Naive thymus-derived CD8-positive, alpha-beta T cell (primary cell): ENCODE measurements around the gene UNC119. TPM values are rescaled to one million over a fixed set of nuclear protein-coding genes. Genes with fewer than 3 reads are reported as not detected.

Source experiments
- ATAC-seq, 2 donors: fragments of 150-1000 bp; cut with Tn5 transposase in 1 of 2; sonication (Bioruptor Pico), chemical (Tn5 transposase) in 1 of 2; 1 replicate in 1 of 2; 2 replicates in 1 of 2; pipeline ENCODE4 v1.10.0; 2021; ENCODE audit warnings: mild to moderate bottlenecking in 2 of 2, moderate library complexity in 2 of 2
- POLR2A ChIA-PET: fragments of 350-600 bp; sonication (Branson Sonifier 250); formaldehyde crosslinking; loops from one replicate; lab custom pipeline; 2021; ENCODE audit warnings: antibody characterized with exemption; lab: Charles Lee
- DNase-seq, 10 donors: peaks; one replicate each; pipeline versions ENCODE4 v3.0.0 to v3.0.0-alpha.2; 2020 to 2022
- H3K27ac Mint-ChIP-seq, 10 donors: one replicate each; pipeline ENCODE4 v1.8.0; 2020 to 2022; ENCODE audit warnings: mild to moderate bottlenecking in 10 of 10, mixed read lengths in 10 of 10, moderate library complexity in 4 of 10, inconsistent platforms in 1 of 10
- H3K27me3 Mint-ChIP-seq, 5 donors: one replicate each; pipeline ENCODE4 v1.8.0; 2021 to 2022; ENCODE audit warnings: mixed read lengths in 5 of 5
- H3K36me3 Mint-ChIP-seq, 3 donors: one replicate each; pipeline ENCODE4 v1.8.0; 2020 to 2022; ENCODE audit warnings: mixed read lengths in 3 of 3, mild to moderate bottlenecking in 2 of 3, inconsistent platforms in 1 of 3
- H3K4me1 Mint-ChIP-seq, 4 donors: one replicate each; pipeline ENCODE4 v1.8.0; 2021 to 2022; ENCODE audit warnings: mixed read lengths in 4 of 4
- H3K4me3 Mint-ChIP-seq, 10 donors: one replicate each; pipeline ENCODE4 v1.8.0; 2020 to 2022; ENCODE audit warnings: mild to moderate bottlenecking in 10 of 10, mixed read lengths in 10 of 10, moderate library complexity in 6 of 10, inconsistent platforms in 1 of 10
- H3K9me3 Mint-ChIP-seq, 9 donors: one replicate each; pipeline ENCODE4 v1.8.0; 2020 to 2022; ENCODE audit warnings: mixed read lengths in 9 of 9, mild to moderate bottlenecking in 3 of 9, inconsistent platforms in 1 of 9, moderate library complexity in 1 of 9
- polyA plus RNA-seq, 3 donors: library from polyadenylated mRNA; unstranded; fragments of 300-500 nt; fragmentation: Illumina TruSeq; gene quantifications; one replicate each; pipeline ENCODE4 v1.2.3, GENCODE V29; 2021
- total RNA-seq, 8 experiments: library from RNA in 2 of 8; stranded (reverse) in 2 of 8; gene quantifications; one replicate each; pipeline ENCODE4 v1.2.3 and lab custom pipeline; 2021 to 2026

UNC119 gene
- 10 to 100 TPM; 36.6 to 43.8 TPM for total RNA-seq
- polyA plus RNA-seq, result 10 to 100 TPM; 18.4 to 27.1 (median 26.6) TPM
- 30.4 to 61.5 (median 46.9) reads per million in 6 experiments for total RNA-seq (lab: John Stamatoyannopoulos, UW)

- Mint-ChIP-seq H3K27me3 (no peaks in the 10 kb centered on the region), H3K27ac (peak within 1 kb of the TSS; percentile 71 to 97 (median 93)), H3K4me1 (peaks cover 43 to 62% (median 53%) of the 10 kb centered on the region in 4 donors), H3K9me3 (no peaks in the 10 kb centered on the region), H3K36me3 (peaks cover 0 to 36% (median 19%) of the 10 kb centered on the region in 3 donors), H3K4me3 (peak within 1 kb of the TSS; percentile 90 to 97 (median 91))
- ATAC-seq (peak; percentile 67 to 82), DNase-seq (peak; percentile 53 to 90 (median 76))
- POLR2A ChIA-PET, result interaction anchor here (1.2 to 7.5 kb wide), 5 partner anchors 13 to 167 kb away, joined by 3 to 81 read pairs (median 4); partner anchors contain the start of genes ALDOC, PIGS, RPL23A and SPAG5
Measured at GRCh38 chr17:28552176-28552999, at the start of gene UNC119. UNC119 (minus strand) TSS chr17:28552624; CDS start chr17:28552557, 67 bp downstream.

- Mint-ChIP-seq H3K4me1 (peaks cover 14 to 27% (median 23%) of the 10 kb centered on the region in 4 donors), H3K27ac (peak overlapping the region; percentile 94 to 100 (median 96))
Measured at GRCh38 chr17:28599311-28600184, 47.1 kb upstream of the UNC119 start.

GRCh38 chr17:28598799-28599310 is 46.4 kb upstream of the UNC119 start, which contains the start of gene SPAG5:
SPAG5 (minus strand) TSS chr17:28599025; CDS start chr17:28598946, 79 bp downstream.
- H3K4me1 Mint-ChIP-seq, result peaks cover 14 to 27% (median 23%) of the 10 kb centered on the region in 4 donors
- POLR2A ChIA-PET, result interaction anchor here (0.5 to 3.0 kb wide), 16 partner anchors 10 to 353 kb away, joined by 3 to 42 read pairs (median 4); partner anchors contain the start of genes ALDOC, BLTP2, PHF12 and PIGS
- peak; percentile 93 to 94 for ATAC-seq
- H3K4me3 Mint-ChIP-seq, result peak within 1 kb of the TSS; percentile 89 to 99 (median 95)
- no peaks in the 10 kb centered on the region for H3K9me3 Mint-ChIP-seq
- no peaks in the 10 kb centered on the region for H3K36me3 Mint-ChIP-seq
- H3K27ac Mint-ChIP-seq, result peak within 1 kb of the TSS; percentile 94 to 100 (median 96)
- no peaks in the 10 kb centered on the region for H3K27me3 Mint-ChIP-seq
- DNase-seq, result peak; percentile 90 to 97 (median 94)

More at GRCh38 chr17:28599311-28600184, 47.1 kb upstream of the UNC119 start:
- Mint-ChIP-seq H3K4me3 (peak overlapping the region; percentile 89 to 99 (median 95)), H3K36me3 (peaks cover 0 to 2% (median 0%) of the 10 kb centered on the region in 3 donors), H3K27me3 (no peaks in the 10 kb centered on the region), H3K9me3 (no peaks in the 10 kb centered on the region)
- DNase-seq (peak in 9 of 10 donors; percentile 19 to 72 (median 53)), ATAC-seq (peak; percentile 50 to 60)
- POLR2A ChIA-PET, result interaction anchor here (0.5 to 3.0 kb wide), 16 partner anchors 9 to 352 kb away, joined by 3 to 42 read pairs (median 4); partner anchors contain the start of genes ALDOC, BLTP2, PHF12 and PIGS

- H3K36me3 Mint-ChIP-seq, result no peaks in the 10 kb centered on the region
- H3K27me3 Mint-ChIP-seq, result no peaks in the 10 kb centered on the region
- H3K9me3 Mint-ChIP-seq, result no peaks in the 10 kb centered on the region
- H3K4me3 Mint-ChIP-seq, result peak overlapping the region; percentile 89 to 99 (median 95)
- ATAC-seq (no peak), DNase-seq (no peak)
- POLR2A ChIA-PET, result interaction anchor here (1.4 to 3.0 kb wide), 6 partner anchors 14 to 64 kb away, joined by 11 to 42 read pairs (median 15); partner anchors contain the start of genes ALDOC, BLTP2, PIGS and SDF2
- H3K4me1 Mint-ChIP-seq, result peaks cover 14 to 27% (median 23%) of the 10 kb centered on the region in 4 donors
- H3K27ac Mint-ChIP-seq, result peak overlapping the region; percentile 94 to 100 (median 96)
Measured at GRCh38 chr17:28598389-28598788, 46.0 kb upstream of the UNC119 start.

GRCh38 chr17:28597606-28598383 is 45.4 kb upstream of the UNC119 start:
- peak overlapping the region; percentile 89 to 99 (median 95) for H3K4me3 Mint-ChIP-seq
- peak overlapping the region in 9 of 10 donors; percentile 29 to 100 (median 96) for H3K27ac Mint-ChIP-seq
- H3K4me1 Mint-ChIP-seq, result peaks cover 14 to 27% (median 23%) of the 10 kb centered on the region in 4 donors
- ATAC-seq (no peak), DNase-seq (no peak)
- POLR2A ChIA-PET, result interaction anchor here (2.5 to 3.0 kb wide), 2 partner anchors 20 to 46 kb away, joined by 16 to 42 read pairs; partner anchors contain the start of genes ALDOC and UNC119
- no peaks in the 10 kb centered on the region for H3K9me3 Mint-ChIP-seq
- H3K27me3 Mint-ChIP-seq, result no peaks in the 10 kb centered on the region
- H3K36me3 Mint-ChIP-seq, result peaks cover 0 to under 1% (median 0%) of the 10 kb centered on the region in 3 donors

GRCh38 chr17:28592260-28592659 is 39.8 kb upstream of the UNC119 start:
- Mint-ChIP-seq H3K27ac (no peak overlapping the region), H3K27me3 (no peaks in the 10 kb centered on the region), H3K4me1 (peaks cover 0 to under 1% (median 0%) of the 10 kb centered on the region in 4 donors), H3K9me3 (no peaks in the 10 kb centered on the region), H3K36me3 (peaks cover 0 to 20% (median 9%) of the 10 kb centered on the region in 3 donors), H3K4me3 (no peak overlapping the region)
- POLR2A ChIA-PET, result no interaction called here
- no peak for ATAC-seq
- no peak for DNase-seq

GRCh38 chr17:28585851-28586250 is 33.4 kb upstream of the UNC119 start:
- no peaks in the 10 kb centered on the region for H3K27me3 Mint-ChIP-seq
- peaks cover 0 to 6% (median 6%) of the 10 kb centered on the region in 3 donors for H3K36me3 Mint-ChIP-seq
- H3K4me3 Mint-ChIP-seq, result no peak overlapping the region
- POLR2A ChIA-PET, result interaction anchor here (0.7 kb wide), 1 partner anchor 34 kb away, joined by 3 read pairs; no protein-coding TSS in a partner anchor
- H3K9me3 Mint-ChIP-seq, result no peaks in the 10 kb centered on the region
- no peak overlapping the region for H3K27ac Mint-ChIP-seq
- H3K4me1 Mint-ChIP-seq, result no peaks in the 10 kb centered on the region
- ATAC-seq (no peak), DNase-seq (no peak)

- no peaks in the 10 kb centered on the region for H3K4me1 Mint-ChIP-seq
- POLR2A ChIA-PET, result no interaction called here
- H3K4me3 Mint-ChIP-seq, result no peak overlapping the region
- no peak for DNase-seq
- H3K36me3 Mint-ChIP-seq, result peaks cover 0 to 6% (median 4%) of the 10 kb centered on the region in 3 donors
- no peak overlapping the region for H3K27ac Mint-ChIP-seq
- no peaks in the 10 kb centered on the region for H3K9me3 Mint-ChIP-seq
- H3K27me3 Mint-ChIP-seq, result no peaks in the 10 kb centered on the region
- ATAC-seq, result no peak
Measured at GRCh38 chr17:28584434-28584833, 32.0 kb upstream of the UNC119 start.

GRCh38 chr17:28582513-28582912 is 30.1 kb upstream of the UNC119 start:
- peaks cover 0 to 6% (median 4%) of the 10 kb centered on the region in 3 donors for H3K36me3 Mint-ChIP-seq
- no peak overlapping the region for H3K4me3 Mint-ChIP-seq
- H3K9me3 Mint-ChIP-seq, result no peaks in the 10 kb centered on the region
- POLR2A ChIA-PET, result interaction anchor here (1.4 kb wide), 1 partner anchor 17 kb away, joined by 3 read pairs; the partner anchor contains the start of gene SPAG5
- no peaks in the 10 kb centered on the region for H3K4me1 Mint-ChIP-seq
- no peak for ATAC-seq
- H3K27me3 Mint-ChIP-seq, result no peaks in the 10 kb centered on the region
- H3K27ac Mint-ChIP-seq, result no peak overlapping the region
- DNase-seq, result no peak

- DNase-seq, result no peak
- POLR2A ChIA-PET, result interaction anchor here (0.9 kb wide), 1 partner anchor 9 kb away, joined by 3 read pairs; the partner anchor contains the start of gene PIGS
- H3K4me3 Mint-ChIP-seq, result no peak overlapping the region
Measured at GRCh38 chr17:28580959-28581358, 28.5 kb upstream of the UNC119 start.

More at GRCh38 chr17:28580959-28581358, 28.5 kb upstream of the UNC119 start:
- H3K9me3 Mint-ChIP-seq, result no peaks in the 10 kb centered on the region
- no peak for ATAC-seq
- H3K27ac Mint-ChIP-seq, result no peak overlapping the region
- no peaks in the 10 kb centered on the region for H3K27me3 Mint-ChIP-seq
- H3K36me3 Mint-ChIP-seq, result peaks cover 0 to 3% (median 3%) of the 10 kb centered on the region in 3 donors
- peaks cover 9 to 13% (median 12%) of the 10 kb centered on the region in 4 donors for H3K4me1 Mint-ChIP-seq
